Retina (tissue), 1 donor: ENCODE measurements around the gene TNIP1.

ENCODE experiments used
- DNase-seq: peaks from one replicate; pipeline ENCODE4 v3.0.0-alpha.2; 2016

TNIP1 gene, protein sequence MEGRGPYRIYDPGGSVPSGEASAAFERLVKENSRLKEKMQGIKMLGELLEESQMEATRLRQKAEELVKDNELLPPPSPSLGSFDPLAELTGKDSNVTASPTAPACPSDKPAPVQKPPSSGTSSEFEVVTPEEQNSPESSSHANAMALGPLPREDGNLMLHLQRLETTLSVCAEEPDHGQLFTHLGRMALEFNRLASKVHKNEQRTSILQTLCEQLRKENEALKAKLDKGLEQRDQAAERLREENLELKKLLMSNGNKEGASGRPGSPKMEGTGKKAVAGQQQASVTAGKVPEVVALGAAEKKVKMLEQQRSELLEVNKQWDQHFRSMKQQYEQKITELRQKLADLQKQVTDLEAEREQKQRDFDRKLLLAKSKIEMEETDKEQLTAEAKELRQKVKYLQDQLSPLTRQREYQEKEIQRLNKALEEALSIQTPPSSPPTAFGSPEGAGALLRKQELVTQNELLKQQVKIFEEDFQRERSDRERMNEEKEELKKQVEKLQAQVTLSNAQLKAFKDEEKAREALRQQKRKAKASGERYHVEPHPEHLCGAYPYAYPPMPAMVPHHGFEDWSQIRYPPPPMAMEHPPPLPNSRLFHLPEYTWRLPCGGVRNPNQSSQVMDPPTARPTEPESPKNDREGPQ

DNA sequence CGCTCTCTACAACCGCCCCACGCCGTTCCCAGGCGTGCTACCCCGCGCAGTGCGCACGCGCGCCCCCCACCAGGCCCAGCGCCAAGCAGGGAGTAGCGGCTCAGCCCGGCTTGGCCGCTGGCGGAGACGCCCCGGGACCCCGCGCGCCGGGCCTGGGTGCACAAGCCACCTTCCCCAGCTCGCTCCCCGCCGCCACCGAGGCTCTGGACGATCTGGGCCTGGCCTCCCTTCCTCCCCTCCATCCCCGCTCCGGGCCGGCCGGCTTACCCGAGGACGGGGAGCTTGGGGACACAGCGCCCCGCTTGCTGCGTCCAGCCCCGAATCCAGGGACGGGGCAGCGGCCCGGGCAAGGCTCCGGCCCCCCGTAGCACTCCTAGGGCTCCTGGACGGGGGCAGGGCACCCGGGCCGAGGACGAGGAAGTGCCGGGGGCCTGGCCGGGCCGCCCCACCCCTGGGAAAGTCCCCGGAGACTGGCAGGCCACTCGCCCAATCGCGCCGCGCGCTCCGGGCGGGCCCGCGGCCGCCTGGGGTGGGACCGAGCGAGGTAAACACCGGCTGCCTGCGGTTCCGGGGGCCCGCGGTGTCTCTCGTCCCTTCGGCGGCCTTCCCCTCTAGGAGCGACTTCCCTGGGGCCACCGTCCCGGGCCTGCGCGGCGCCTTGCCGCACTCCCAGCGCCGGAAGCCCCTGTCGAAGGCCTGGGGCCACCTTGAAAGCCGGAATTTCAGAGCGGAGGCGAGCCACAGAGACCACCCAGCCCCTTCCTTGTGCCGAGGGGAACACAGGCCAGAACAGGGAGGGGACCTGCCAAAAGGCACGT, at the start of gene TNIP1:
TSS of gene TNIP1 (minus strand) at position 422 of the 818 bp plus-strand sequence. CDS start 15,939 bp downstream, outside the sequence.
- peak; percentile 92 for DNase-seq

DNA sequence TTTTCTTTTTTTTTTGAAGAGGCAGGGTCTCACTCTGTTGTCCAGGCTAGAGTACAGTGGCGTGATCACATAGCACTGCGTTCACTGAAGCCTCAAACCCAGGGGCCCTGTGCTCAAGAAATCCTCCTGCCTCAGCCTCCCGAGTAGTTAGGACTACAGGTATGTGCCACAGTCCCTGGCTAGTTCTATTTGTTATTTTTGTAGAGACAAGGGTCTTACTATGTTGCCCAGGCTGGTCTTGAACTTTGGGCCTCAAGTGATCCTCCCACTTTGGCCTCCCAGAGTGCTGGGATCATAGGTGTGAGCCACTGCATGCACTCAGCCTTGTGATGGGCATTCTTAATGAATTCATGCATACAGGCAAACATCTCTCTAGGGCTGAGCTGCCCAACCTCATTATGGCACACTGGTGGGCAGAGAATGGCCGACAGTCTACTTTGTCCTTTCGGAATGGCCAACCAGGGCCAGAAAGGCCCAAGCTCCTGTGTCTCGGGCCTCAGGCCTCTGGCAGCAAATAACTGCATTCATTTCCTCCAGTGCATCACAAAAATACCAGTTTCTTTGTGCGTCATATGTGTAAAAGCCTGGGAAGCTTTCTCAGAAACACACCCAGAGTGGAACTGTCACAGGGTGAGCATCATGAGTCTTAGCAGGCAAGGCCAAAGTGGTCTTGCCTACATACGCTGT, 49.5 kb upstream of the TNIP1 start:
- no peak for DNase-seq

DNA sequence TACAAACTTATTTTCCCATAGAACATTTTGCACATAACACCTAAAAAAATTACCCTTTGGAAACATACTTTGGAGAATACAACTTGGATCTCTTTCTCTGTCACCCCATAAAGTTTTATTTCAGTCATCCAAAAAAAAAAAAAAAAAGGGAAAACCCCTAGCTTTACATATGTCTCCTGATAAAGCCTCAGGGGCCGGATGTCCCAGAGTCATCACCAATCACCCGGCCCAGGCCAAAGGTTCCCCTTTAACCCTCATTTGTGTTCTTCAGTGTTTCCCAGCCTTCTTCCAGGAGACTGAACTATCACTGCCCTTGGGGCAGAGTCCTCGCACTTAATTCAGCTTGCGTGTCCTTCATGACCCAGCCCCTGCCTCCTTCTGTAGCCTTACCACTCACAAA, 48.0 kb upstream of the TNIP1 start:
- no peak for DNase-seq

DNA sequence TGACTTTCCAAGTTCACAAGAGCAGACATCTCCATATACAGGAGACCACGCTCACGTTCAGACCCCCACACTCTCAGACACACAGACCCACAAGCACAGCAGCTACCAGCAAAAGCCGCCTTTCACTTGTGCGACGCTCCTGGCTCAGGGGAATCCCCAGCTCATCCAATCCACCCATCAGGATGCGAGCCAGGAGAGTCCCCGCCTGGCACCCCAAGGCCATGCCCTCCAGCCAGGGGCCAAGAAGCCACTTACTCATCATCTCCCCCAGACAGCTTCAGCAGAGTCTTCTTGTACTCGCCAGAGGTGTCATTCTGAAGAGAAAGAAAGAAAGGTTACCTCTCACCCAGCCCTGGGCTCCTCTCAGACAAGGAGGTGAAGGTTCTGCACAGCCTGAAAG, 47.1 kb upstream of the TNIP1 start:
- no peak for DNase-seq

DNA sequence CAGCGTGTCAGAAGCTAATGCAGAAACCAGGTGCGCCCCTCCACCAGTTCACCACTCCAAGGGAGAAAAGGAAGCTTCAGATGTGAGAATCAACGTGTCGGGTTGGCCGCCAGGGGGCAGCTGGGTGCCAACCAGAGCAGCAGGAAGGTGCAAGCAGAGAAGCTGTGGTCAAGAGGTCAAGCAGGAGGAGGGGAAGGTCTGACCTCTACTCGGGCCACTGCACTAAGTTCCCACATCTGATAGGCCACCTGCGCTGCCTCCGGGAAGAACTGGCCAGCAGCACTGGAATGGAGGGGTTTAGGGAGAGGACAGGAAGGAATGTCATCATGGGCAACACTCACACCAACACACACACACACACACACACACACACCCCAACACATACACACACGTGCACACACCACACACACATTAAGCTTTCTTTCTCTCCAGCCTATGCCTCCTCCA, 45.4 kb upstream of the TNIP1 start:
- peak; percentile 74 for DNase-seq

DNA sequence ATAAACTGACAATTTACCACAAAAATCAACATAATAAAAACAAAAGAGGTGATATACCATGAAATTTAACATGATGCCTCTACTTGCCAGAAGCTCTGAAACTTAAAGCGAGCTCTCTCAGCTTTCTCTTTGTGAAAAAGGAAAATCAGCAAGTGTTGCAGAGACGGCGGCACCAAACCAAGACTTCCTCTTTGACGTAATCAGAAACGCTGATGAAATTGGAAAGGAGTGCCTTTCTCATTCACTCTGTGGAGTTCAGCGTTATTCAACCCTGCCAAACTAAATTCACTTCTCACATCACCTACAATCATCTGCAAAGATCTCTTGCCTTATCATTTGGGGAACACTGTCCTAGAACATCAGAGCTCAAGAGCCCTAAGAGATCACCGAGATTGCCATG, 44.6 kb upstream of the TNIP1 start:
- DNase-seq: no peak

DNA sequence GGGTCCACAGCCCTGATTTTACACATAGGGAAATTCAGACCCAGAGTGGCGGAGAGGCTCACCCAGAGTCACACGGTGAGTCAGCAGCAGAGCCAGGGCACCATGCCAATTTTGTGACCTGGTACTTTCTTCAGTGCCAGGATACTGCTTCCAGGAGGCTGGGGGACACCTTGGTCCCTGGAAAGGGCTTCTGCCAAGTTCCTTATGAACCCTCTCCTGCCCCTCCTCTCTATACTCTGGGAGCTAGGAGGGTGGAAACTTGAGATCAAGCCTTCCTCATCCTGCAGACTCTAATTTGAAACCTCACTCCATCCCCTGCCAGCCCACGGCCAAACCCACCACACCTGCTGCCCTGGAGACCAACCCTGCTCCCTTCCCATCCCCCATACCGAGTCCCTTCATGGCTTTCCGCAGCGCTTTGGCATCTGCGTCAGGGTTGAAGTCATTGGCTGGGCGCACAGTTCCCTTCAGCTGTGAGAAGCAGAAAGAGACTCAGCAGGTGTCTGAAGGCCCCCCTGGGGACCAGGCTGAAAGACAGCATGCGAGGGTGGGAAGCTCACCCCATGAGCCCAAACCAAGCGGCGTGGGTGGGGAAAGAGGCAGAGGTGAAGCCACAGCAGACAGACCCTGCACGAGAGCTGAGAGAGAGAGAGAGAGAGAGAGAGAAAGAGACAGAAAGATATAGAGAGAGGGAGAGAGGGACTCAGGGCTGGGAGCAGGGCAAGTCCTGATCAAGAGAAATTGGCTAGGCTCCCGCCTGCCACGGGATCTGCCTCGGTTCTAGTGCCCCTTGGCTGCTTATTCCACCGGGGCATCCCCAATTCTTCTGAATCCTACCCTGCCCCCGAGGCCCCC, 43.3 kb upstream of the TNIP1 start:
- DNase-seq: no peak

DNA sequence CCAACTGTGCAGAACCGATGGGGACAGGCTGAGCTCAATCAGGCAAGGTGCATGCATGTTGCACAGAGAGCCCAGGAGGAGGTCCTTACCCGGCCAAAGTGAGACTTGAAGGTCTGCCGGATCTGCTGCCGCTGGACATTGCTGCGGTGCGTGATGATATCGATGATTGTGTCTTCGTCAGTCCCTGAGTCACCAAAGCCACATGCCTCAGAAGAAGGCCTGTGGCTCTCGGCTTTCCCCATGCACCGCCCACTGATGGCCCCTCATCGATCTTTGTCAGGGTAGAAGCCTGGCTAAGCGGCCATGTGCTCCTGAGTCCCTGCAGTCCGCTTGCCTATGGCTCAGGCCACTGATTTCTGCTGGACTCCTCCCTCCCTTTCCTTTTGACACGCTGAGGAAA, 42.0 kb upstream of the TNIP1 start:
- no peak for DNase-seq

DNA sequence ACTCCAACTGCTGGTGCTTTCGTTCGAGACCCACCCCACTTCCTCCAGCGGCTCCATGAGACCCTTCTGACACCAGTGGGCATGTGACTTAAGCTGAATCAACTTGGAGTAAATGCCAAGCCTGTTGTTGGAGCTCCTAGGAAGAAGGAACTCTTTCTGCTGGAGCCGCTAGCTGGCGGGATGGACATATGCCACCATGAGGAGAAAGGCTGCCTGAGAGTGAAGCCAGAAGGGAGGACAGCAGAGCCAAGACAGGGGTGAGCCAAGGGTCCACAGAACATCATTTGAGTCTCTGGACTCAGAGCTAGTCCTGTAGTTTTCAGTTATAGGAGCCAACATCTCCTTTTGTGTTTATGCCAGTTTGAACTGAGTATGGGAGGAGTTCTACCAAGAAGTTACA, 40.8 kb upstream of the TNIP1 start:
- no peak for DNase-seq

DNA sequence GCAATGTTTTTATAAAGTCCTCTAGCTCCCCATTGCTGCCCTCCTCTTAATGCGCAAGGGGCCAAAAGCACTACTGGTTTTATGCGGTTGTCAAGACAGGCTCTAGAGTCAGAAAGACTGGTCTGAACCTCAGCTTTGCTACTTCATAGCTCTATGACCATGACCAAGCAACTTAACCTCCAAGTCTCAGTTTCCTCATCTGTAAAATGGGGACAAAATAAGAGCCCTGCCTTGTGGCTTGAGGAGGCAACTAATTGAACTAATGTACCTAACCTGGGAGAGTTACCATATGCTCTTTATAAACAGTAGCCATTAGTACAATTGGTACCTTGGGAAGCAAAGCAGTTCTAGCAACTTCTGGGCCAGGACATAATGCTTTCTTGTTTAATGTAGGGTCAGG, 40.3 kb upstream of the TNIP1 start:
- DNase-seq: no peak

DNA sequence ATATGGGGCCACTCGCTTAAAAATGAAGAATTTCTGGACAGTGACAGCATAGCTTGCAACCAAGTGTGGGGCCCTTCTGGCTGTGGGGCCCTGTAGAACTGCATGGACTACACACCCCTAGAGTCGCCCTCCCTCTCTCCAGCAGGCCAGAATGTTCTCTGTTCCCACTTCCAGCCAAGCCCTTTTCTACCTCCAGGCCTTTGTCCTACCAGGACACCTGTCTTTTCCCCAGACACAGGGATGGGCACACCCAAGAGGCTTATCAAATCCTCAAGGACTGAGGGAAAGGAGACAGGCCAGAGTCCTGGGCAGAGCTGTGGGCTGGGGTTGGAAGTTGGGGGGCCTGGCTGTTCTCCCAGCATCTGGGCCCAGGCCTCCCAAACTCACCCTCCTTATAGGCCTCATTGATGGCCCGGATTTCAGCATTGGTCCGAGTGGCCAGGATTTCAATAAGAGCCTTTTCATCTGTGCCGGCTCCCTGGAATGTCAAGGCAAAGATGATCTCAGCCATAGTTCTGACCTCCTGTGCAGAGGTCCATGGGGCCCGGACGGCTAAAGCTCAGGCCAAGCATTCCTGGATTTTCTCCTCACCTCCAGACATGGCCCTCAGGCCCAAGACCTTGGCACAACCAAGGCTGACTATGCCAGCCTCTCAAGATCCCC, 38.2 kb upstream of the TNIP1 start:
- DNase-seq: no peak

DNA sequence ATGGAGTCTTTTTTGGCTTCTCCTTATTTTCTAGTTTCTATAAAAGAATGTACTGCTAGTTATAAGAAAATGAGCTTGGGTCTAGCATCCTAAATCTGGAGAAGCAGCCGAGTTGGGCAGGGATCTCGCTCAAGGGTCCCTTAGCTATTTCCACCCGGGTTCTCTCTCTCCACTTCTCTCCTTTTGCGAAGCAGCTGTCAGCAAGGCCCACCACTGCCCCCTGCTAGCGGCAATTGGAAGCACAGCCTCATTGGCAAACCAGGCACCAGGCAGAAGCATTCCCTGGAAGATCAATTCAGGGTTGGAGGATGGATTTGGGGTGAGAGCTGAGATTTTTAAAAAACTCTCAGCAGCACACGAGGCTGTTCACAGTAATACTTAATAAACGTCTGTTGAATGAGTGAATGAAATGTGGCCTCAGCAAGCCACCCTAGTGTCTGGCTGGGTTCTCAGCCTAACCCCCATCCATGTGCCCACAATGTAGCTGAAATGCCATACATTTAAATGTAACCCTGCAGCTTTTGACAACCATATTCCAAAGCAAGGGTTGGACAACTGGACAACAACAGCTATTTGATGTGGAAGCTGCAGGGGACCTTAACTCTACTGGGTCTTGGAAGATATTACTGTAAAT, 34.6 kb upstream of the TNIP1 start:
- peak; percentile 81 for DNase-seq

DNA sequence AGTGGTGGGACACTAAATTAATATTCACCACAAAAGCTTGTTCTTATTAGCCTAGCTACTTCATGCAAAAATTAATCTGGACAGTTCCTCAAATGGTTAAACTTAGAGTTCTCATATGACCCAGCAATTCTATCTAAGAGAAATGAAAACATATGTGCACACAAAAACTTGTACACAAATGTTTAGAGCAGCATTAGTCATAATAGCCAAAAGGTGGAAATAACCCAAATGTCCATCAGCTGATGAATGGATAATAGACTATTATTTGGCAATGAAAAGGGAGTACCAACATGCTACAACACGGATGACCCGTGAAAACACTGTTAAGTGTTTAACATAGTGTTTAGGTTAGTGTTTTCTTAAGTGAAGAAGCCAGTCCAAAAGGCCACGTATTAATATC, 32.8 kb upstream of the TNIP1 start:
- DNase-seq: no peak

DNA sequence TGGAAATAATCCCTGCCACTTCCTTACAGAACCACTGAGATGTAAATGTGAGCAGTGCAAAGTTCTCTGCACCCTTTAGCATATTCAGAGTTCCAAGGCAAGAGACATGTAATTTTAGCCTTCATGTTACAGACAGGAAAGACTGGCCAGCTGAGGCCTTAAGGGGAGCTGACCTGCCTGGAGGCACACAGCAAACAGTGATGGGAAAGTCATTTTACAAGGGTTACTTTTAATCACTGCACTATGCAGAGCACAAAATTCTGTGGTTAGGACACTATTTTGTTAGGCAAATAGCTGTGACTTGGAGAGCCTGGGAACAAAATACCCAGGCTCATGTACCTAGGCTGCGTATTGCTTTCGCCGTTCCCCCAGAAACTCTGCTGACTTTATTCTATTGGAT, 30.2 kb upstream of the TNIP1 start:
- DNase-seq: no peak

DNA sequence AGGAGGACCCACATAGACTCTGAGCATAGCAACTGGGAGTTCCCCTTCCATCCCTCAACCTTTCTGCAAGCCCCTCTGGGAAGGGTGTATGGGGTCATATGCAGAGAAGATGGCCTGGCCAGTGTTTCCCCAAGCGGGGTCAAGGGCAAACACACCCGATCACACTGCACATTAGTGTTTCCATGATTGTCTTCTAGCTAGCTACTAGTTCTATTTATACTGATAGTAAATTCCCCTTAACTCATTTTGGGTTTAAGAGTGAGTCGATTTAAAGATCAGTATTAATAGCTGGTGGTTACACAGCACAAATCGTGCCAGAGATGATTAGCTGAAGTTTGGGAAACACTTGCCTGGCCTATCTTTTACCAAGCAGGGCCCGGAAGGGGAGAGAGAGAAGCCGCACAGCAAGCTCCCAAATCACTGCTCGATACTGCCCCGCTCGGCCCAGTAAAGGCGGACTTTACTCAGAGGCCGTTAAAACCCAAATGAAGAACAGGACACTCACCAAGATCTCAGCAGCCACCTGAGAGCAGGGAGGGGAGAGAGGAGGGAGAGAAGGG, 29.4 kb upstream of the TNIP1 start:
- DNase-seq: no peak

DNA sequence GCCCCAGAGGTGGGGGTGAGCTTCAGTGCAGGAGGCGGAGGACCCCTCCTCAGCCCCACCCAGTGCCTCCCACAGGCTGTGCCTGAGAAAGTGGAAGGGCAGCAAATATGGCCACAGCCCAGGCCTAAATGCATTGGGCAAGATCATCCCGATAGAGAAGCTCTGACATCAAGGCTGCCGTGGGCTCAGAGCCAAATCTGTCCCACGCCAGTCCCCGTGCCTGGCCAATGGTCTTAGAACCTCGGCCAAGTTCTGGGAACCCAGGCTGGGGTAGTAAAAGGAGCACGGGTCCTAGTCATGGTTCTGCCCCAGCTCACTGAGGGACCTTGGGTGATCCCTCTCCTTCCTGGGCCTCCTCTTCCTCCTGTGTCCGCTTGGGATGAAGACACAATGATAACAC, 27.7 kb upstream of the TNIP1 start:
- no peak for DNase-seq

DNA sequence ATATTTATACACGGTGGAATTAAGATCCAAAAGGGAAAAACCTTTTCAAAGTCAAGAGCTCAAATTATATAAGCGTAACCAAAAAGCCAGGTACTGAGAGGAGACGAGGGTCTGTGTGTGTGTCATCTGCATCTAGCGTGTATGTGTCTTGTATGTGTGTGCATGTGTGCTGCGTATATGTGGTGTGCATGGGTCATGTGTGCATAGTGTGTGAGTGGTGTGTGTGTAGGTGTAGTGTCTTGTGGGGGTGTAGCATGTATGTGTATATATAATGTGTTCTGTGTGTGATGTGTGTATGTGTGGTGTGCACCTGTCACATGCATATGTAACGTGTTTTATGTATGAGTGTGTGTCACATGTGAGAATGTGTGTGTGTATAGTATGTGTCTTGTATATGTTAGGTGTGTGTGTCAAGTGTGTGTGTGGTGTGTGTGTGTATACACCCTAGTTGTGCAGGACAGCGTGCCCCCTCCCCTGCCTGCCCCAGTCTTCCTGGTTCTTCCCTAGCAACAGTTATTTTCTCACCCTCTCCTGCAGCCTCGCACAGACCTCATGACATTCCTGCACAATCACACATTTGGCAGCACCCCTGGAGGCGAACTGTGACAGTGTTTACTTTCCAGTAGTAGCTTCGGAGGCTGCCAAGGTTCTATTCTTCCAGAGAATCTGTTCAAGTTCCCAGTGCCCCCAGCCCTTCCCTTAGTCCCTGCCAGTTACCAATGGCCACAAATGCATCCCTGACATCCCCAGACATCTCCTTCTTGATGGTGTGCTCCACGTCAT, 27.1 kb upstream of the TNIP1 start:
- no peak for DNase-seq

DNA sequence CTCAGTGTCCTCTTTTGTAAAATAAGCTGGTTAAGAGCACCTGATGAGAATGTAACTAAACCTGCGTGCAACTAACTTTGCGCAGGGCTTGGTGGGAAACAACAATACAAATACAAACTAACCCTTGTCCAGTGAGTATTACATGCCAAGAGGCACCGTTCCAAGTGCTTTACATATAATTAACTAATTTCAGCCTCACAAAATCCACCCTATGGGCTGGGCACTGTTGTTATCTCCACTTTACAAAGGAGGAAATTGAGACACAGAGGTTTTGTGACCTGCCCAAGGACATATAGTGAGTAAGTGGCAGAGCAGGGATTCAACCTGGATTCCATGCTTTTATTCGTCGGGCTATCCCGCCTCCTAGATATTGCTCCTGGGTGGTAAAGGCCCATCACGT, 26.2 kb upstream of the TNIP1 start:
- no peak for DNase-seq

DNA sequence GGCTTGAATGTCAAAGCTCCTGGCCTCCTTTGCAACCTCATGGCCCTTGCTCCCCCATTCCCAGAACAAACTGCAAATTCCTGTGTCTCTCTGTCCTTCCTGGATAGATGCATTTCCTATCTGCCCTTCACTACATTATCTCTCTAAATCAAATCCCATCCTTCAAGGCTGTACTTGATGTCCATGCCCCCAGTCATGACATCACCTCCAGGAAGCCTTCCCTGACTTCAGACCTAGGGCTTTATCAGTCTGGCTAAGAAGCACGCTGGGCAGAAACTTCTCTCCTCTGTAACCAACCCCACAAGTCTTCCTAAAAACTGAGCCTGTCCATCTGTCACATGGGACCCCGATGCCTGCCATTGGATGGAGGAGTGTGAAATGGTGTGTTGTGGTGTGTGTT, 25.7 kb upstream of the TNIP1 start:
- no peak for DNase-seq

DNA sequence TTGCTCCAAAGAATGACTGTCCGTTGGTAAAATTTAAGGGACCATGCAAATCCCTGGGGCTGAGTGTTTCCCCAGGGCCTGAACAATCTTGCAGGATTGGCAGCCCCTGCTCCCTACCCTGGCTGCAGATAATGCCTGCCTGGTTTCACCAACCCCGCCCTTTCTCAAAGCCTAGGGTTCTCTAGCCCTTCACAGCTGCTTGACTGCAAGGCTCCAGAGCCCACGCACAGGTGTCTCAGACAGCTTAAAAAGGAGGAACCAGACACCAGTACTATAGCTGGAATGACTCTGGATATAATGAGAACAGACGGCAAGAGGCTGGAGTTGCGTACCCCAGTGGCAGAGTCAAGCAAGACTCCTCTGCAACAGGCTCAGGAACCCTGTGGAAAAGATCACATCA, 25.2 kb upstream of the TNIP1 start:
- no peak for DNase-seq
